Measurements from ENCODE around the gene ZRANB1.

Gene ZRANB1

DNA sequence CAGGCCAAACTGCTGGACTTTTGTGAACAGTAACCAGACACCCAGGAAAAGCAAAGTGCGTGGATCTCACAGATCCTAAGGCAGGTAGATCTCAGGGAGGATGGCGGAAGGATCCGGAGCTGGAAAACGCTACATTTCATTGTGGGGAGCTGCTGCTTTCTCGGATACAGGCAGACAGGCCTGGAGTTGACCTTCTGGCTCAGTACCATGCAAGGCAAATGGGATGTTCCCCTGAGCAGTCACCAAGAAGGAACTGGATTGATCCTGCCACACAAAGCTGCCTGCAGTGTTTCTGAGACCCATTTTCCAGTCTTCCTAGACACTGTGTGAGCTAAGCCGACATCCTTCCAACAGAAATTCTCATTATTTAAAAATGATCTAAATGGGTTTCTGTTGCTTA lies 65.5 kb downstream of the ZRANB1 start:
- TF ChIP-seq, protein P1, sequence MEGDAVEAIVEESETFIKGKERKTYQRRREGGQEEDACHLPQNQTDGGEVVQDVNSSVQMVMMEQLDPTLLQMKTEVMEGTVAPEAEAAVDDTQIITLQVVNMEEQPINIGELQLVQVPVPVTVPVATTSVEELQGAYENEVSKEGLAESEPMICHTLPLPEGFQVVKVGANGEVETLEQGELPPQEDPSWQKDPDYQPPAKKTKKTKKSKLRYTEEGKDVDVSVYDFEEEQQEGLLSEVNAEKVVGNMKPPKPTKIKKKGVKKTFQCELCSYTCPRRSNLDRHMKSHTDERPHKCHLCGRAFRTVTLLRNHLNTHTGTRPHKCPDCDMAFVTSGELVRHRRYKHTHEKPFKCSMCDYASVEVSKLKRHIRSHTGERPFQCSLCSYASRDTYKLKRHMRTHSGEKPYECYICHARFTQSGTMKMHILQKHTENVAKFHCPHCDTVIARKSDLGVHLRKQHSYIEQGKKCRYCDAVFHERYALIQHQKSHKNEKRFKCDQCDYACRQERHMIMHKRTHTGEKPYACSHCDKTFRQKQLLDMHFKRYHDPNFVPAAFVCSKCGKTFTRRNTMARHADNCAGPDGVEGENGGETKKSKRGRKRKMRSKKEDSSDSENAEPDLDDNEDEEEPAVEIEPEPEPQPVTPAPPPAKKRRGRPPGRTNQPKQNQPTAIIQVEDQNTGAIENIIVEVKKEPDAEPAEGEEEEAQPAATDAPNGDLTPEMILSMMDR (conservative IDR thresholded peaks at IDR 0.05): no peak
- peak overlapping the region; percentile 70 for H3K27ac ChIP-seq

DNA sequence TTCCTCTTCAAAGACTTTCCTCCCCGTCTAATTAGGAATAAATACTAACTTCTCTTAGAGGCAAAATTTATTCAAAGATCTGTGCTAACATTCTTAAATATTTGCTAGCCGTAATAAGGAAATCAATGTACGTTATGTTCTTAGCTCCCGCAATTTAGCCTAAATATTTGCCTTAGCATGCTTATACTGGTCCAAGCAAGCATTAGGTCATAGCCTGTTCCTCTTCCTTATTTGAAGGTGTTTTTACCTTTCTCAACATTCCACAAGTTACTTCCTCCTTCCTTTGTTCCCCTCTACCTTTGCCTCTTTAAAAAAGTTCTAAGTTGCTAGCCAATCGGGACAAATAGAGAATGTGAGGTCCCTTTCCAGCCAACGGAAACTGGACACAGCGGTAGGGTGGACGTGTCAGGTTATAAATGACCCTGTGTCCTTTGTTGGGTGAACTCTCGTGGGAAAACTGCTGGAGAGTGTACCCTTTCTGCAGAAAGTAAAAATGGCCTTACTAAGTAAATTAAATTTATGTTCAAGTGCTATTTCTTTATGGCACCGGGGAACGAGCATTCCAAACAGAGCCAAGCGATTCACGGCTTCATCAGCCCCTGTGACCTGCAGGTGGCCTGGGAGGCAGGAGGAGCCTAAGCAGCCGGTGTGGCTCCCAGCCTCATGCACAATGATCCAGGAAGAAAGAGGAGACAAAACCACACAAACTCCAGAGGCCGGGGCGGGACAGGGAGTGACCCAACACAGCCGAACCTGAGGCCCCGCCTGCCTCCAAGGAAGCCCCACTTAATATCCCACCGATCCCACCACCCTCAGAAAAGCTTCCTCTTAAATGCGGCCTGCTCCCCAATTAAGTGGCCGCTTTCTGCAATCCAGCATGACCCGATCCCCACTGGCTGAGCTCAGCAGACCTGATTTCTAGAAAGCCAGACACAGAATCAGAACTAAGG lies 67.0 kb downstream of the ZRANB1 start:
- TF ChIP-seq, protein P1 (conservative IDR thresholded peaks at IDR 0.05): no peak
- peak overlapping the region; percentile 70 for H3K27ac ChIP-seq

DNA sequence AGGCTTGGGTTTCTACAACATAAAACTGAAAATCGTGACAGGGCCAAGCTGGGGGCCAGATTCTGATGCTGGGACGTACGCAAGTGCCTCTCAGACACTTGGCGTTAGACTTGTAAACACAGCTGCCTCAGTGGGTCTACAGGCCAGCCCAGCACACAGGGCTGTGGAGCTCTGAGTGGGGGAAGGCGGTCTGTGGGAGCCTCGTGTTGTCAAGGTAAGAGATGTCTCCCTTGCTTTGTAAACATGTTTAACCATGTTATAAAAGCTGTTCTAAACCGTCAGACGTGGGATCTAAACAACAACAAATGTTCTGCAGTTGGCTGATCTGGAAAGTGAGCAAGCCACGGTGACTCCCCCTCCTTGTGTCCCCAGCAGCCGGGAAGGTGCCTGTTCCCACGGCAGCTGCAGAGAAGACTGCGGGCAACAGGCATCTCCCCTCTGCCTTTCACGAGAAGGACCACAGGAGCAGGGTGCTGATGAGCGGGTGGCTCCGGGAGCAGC lies 67.8 kb downstream of the ZRANB1 start:
- TF ChIP-seq, protein P1 (conservative IDR thresholded peaks at IDR 0.05): no peak
- peak overlapping the region; percentile 70 for H3K27ac ChIP-seq

DNA sequence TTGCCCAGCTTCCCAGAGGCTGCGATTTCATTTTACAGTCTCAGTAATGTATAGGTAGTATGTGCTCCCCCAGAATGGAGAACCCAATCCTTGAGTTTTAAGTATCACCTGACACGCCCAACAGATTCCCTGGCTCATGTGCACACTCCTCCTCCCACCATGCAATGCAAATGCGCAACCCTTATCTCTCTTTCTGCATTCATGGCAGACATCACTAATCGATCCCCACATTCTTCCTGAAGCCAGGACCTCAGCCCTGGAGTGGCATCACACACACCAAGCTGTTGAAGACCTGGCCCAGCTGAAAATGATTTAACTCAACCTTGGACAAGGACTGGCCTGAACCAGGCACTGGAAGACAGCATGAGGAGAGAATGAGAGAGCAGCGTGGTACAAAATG lies 68.4 kb downstream of the ZRANB1 start:
- TF ChIP-seq, protein P1 (conservative IDR thresholded peaks at IDR 0.05): no peak
- H3K27ac ChIP-seq: peak overlapping the region; percentile 70; the same call in 1 of the 2 replicates

DNA sequence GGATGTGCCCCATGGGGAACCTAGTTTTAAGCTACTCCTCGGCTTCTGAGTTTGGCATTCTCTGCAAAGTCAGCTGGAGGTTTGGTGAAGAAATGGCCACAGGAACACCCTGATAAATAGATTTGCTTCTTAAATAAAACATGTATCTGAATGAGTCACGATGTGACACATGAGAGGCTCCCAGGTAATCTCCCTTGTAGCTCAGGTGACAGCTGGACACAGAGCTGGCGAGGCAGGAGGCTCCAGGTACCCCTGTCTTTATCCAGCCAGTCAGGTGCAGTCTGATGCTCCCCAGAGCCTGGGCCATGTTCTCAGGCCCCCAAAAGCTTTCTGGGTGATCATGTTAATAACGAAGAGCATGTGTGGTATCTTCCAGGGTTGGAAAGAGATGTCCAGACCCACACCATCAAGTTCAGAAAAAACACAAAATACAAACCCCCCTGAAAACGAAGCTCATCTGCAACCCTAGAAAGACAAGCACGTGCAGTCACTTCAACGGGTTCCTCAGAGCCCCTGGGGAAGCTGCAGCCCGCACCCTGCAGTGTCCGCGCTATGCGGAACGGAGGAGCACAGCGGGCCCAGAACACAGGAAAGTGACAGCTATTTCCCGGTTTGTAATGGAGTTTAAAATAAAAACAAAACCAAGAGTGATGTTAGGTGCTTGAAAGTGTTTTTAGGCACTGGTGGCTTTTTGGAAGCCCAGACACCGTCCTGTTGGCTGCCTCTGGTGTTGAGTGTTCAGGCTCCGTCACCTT lies 69.4 kb downstream of the ZRANB1 start:
- TF ChIP-seq, protein P1 (conservative IDR thresholded peaks at IDR 0.05): no peak

DNA sequence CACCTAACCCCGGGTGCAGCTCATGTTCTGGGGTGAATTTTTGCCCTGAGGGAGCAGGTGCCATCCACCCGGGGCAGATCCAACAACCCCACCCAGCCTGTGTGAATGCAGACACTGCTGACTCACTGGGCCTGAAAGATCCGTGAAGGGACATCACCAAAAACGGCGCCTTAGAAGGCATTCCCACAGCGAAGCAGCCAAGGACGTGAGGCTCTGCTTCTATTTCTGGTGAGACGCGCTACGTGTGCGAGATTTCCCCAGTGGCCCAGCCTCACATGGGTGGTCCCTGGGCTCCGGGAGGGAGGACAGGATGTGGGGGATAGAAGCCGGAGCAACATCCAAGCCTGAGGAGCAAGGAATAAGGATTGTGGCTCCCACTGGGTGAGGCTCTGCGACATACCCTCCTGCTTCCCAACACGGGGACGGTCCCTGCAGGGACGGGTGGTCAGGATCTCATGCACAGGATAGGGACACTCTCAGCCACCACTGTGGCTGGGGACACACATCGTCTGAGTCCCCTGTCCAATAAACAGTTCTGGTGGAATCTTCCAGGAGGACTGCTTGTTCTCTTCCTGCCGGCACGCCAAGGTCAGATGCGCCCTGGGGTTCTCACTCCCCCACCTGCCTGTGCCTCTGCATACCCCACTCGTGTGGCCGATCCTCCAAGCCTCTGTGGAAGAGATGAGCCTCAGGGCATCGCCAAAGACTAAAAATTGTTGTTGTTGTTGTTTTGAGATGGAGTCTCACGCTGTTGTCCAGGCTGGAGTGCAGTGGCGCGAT lies 70.2 kb downstream of the ZRANB1 start:
- no peak overlapping the region for H3K27ac ChIP-seq
- TF ChIP-seq, protein P1 (conservative IDR thresholded peaks at IDR 0.05): no peak

More for the DNA sequence above, 69.4 kb downstream of the ZRANB1 start:
- H3K27ac ChIP-seq: 0 out of 2 replicates have a peak overlapping the region, but pooled peaks have one; percentile 70

Data from VCaP (cell line).